HG03432 (cell line): ENCODE measurements around the gene CHMP2A.
"Not testable (repeated sequence)": the region's sequence is repeated elsewhere in the genome, so short reads cannot be mapped to it uniquely, and the experiment has no call there.

Source experiments
- ATAC-seq: cut with Tn5 transposase; IDR thresholded peaks from one replicate; pipeline ENCODE4 v1.9.1; 2021; ENCODE audit warnings: mild to moderate bottlenecking, moderate library complexity; ENCODE audit not compliant: unreplicated experiment

Gene CHMP2A

DNA sequence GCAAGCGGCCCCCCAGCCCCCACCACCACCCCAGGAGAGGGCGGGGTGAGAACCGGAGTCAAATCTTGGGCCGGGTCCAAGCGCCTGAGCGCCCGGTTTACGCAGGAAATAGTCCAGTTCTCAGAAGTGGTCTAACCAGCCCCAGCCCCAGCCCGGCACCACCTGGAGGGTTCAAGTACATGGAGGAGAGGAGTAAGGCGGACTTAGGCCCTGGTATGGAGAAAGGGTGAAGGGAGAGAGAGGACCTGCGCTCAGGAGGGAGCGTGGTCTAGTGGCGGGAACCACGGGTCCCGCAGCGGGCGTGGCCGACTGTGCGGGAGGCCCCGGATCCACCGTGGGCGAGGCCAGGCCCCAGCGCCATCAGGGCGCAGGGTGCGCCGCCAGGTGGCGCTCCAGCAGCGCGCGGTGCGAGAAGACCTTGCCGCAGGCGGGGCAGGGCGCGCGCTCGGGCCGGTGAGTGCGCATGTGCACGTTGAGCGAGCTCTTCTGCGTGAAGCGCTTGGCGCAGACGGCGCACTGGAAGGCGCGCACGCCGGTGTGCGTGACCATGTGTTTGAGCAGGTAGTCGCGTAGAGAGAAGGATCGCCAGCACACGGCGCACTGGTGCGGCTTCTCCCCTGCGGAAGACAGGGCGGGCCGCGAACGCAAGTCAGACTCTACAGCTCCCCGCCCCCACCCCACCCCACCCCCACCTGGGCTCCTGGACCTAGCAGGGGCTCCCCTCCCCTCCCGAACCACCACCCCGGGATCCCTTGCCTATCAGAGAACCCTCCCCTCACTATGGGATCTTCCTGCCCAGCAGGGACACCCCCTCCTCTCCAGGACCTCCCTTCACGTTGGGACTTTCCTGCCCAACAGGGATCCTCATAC, 41.0 kb downstream of the CHMP2A start:
- peak; percentile 77 for ATAC-seq

DNA sequence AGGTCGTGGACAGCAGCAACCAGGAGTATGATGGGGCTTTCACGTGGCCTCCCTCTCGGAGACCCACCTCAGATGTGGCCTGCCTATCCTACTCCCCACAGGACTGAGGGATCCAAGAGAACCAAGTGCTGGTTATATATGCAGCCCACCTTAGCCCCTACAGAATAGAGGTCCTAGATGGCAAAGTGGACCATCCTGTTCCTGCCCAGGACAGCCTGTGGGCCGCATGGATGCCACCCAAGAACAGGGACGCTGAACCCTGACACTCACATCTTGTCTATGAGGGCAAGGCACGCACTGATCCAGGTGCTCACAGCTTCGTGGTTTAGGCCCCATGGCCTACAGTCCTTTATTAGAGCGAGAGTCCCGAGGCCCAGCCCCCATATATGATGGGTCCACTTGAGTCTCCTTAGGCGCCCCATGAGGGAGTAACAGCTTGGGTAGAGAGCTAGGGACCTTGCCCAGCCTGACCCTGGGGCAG, 41.7 kb downstream of the CHMP2A start:
- no peak for ATAC-seq

DNA sequence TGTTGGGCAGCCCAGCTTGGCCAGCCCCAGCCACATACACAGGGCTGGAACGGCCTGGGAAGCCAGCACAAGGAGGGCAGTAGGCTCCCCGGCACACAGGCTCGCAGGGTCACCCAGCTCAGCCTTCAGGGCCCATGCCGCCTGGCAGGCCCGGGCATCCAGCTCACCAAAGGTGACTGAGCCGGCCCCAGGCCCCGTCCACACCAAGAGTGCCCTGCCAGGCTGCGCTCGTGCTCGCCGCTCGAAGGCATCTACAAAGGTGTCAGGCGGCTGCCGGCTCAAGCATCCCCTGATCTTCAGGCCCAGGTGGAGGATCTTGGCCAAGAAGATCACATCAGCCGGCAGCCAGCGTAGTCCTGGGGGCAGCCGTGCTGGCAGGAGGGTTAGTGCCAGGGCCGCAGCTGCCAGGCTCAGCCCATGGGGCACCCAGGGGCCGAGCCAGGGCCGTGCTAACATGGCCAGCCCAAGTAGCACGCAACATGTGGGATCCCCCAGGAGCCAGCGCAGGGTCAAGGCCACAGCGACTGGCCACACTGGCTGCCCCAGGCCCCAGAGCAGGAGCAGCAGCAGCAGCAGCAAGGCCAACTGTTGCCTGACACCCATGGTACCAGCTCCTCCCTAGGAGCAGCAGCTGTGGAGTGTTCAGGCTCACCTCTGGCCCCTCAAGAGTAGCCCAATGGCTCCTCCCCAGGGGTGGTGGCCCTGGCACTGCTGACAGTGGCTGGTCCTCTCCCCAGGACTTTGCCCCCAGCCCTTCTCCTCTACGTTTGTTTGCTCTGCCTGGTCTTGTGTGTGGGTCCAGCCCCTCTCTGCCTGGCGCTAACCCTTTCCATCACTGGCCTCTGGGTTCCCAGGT, 43.3 kb downstream of the CHMP2A start, which contains the start of gene SLC27A5:
TSS of gene SLC27A5 (minus strand) at position 640 of the 856 bp plus-strand sequence. CDS start at position 603, 37 bp downstream.
- no peak for ATAC-seq

- no peak for ATAC-seq
These were observed 44.6 kb downstream of the CHMP2A start for GRCh38 chr19:58510084-58510862.

DNA sequence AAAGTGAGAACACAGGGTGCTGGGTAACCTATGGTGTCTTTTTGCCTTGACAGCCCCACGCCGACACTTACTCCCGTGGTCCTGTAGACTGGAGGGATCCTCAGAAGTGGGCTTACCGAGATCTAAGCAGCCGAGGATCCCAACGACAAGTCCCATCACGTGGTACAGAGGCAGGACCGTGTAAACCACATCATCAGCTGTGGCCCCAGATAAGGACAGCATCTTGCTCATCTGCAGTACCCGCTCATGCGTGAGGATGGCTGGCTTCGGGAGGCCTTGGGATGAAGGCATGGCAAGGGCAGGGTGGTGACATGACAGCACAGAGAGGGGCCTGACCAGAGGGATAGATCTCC, 45.2 kb downstream of the CHMP2A start:
- ATAC-seq, result no peak

DNA sequence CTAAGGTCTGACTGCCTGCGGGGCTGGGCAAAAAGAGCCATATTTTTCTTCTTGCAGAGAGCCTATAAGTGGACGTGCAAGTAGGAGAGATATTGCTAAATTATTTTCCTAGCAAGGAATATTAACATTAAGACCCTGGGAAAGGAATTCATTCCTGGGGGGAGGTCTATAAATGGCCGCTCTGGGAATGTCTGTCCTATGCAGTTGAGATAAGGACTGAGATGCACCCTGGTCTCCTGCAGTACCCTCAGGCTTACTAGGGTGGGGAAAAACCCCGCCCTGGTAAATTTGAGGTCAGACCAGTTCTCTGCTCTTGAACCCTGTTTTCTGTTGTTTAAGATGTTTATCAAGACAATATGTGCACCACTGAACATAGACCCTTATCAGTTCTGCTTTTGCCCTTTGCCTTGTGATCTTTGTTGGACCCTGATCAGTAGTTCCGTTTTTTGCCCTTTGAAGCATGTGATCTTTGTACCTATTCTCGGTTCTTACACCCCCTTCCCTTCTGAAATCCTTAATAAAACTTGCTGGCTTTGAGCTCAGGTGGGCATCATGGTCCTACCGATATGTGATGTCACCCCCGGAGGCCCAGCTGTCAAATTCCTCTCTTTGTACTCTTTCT, 47.2 kb downstream of the CHMP2A start:
- not testable (repeated sequence) for ATAC-seq
